A673 (cell line): Measurements from ENCODE around the gene NFKBIL1. TPM values are rescaled to one million over a fixed set of nuclear protein-coding genes. Genes with fewer than 3 reads are reported as not detected.

Experiments
- BruUV-seq: library from RNA; stranded (reverse); fragments of 400-500 nt; replicated peaks from 2 replicates; lab custom pipeline; 2021; lab: Mats Ljungman, UMichigan
- CTCF ChIA-PET: fragments of 300-600 bp; sonication (Branson Sonifier 250); formaldehyde crosslinking; loops from one replicate; lab custom pipeline; 2022; ENCODE audit warnings: antibody characterized with exemption; lab: Charles Lee
- POLR2A ChIA-PET: fragments of 300-600 bp; sonication (Branson Sonifier 250); formaldehyde crosslinking; loops from one replicate; lab custom pipeline; 2022; ENCODE audit warnings: antibody characterized with exemption; ENCODE audit not compliant: low non-redundant PET; lab: Charles Lee
- DNase-seq: peaks from one replicate; pipeline ENCODE4 v3.0.0-alpha.2; 2015; ENCODE audit warnings: low spot score
- H3K27ac ChIP-seq: fragments of 200-600 bp; sonication (generic); 2 replicates; pipeline ENCODE4 v1.5.1; 2016; ENCODE audit warnings: mixed run types, low read depth, mild to moderate bottlenecking, mixed read lengths, antibody characterized with exemption, low read length; ENCODE audit not compliant: poor library complexity, severe bottlenecking
- H3K27me3 ChIP-seq: fragments of 200-600 bp; sonication (generic); replicated peaks from 2 replicates; pipeline ENCODE4 v1.6.1; 2017; ENCODE audit warnings: mixed run types, low read depth, mild to moderate bottlenecking, mixed read lengths, antibody characterized with exemption, low read length; ENCODE audit not compliant: insufficient read depth, poor library complexity
- H3K36me3 ChIP-seq: fragments of 200-600 bp; sonication (generic); 2 replicates; pipeline ENCODE4 v1.6.1; 2016; ENCODE audit warnings: mixed run types, mild to moderate bottlenecking, mixed read lengths, antibody characterized with exemption, low read length; ENCODE audit not compliant: insufficient read depth, poor library complexity, severe bottlenecking
- H3K4me1 ChIP-seq: fragments of 200-600 bp; sonication (generic); 2 replicates; pipeline ENCODE4 v1.6.1; 2017; ENCODE audit warnings: mixed run types, mild to moderate bottlenecking, mixed read lengths, antibody characterized with exemption, low read length; ENCODE audit not compliant: insufficient read depth, poor library complexity, severe bottlenecking
- H3K4me3 ChIP-seq: fragments of 200-600 bp; sonication (generic); 2 replicates; pipeline ENCODE4 v1.5.1; 2016; ENCODE audit warnings: low read depth, mixed run types, mild to moderate bottlenecking, mixed read lengths, low read length; ENCODE audit not compliant: poor library complexity, severe bottlenecking
- H3K9me3 ChIP-seq: fragments of 200-600 bp; sonication (generic); 2 replicates; pipeline ENCODE4 v1.6.1; 2016; ENCODE audit warnings: mixed run types, low read depth, mild to moderate bottlenecking, mixed read lengths, antibody characterized with exemption, low read length; ENCODE audit not compliant: poor library complexity, severe bottlenecking
- EZH2 ChIP-seq: fragments of 200-600 bp; sonication (generic); IDR thresholded peaks from 2 replicates; pipeline ENCODE4 v1.6.1; 2017; ENCODE audit warnings: borderline replicate concordance, low read depth, mild to moderate bottlenecking, mixed read lengths, antibody characterized with exemption, low read length; ENCODE audit not compliant: poor library complexity, severe bottlenecking
- intact Hi-C: fragments of 100-400 bp; cut with micrococcal nuclease; formaldehyde crosslinking; loops from one replicate; pipeline ENCODE4 v1.10.0; 2022; ENCODE audit not compliant: unreplicated experiment
- total RNA-seq: library from RNA; stranded (reverse); gene quantifications from 2 replicates; pipeline ENCODE4 v1.2.3, GENCODE V29; 2021
- TF ChIP-seq, protein P1 (sequence below): fragments of 300-800, 200-600 bp; sonication (generic); conservative IDR thresholded peaks from 2 replicates; pipeline ENCODE4 v1.5.1; 2017; ENCODE audit warnings: low read depth, mild to moderate bottlenecking, antibody characterized with exemption, low read length, moderate library complexity, mixed read lengths

Gene NFKBIL1
- total RNA-seq, 1 experiment from 2014 or later, result 15.7 TPM

DNA sequence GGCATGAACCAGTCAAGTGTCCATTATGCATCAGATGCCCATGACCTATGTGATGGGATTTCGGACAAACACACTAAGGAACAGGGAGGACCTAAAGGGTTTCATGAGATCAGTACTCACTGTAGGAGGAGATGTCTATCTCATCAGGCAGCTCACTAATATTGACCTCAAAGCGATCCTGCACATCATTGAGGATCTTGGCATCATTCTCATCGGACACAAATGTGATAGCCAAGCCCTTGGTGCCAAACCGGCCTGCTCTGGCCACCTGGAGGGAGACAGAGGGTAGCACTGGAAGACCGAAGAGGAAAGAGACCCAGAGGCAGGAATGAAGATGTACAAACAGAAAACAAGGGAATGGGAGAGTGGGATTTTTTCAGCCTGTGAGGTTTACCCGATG is 16.7 kb upstream of the NFKBIL1 start:
- BruUV-seq, result no TSS peak
- DNase-seq, result no peak
- H3K36me3 ChIP-seq, result peaks cover 59% of the 10 kb centered on the region
- H3K27ac ChIP-seq, result no peak overlapping the region
- TF ChIP-seq EZH2, result no peak
- TF ChIP-seq, protein P1, sequence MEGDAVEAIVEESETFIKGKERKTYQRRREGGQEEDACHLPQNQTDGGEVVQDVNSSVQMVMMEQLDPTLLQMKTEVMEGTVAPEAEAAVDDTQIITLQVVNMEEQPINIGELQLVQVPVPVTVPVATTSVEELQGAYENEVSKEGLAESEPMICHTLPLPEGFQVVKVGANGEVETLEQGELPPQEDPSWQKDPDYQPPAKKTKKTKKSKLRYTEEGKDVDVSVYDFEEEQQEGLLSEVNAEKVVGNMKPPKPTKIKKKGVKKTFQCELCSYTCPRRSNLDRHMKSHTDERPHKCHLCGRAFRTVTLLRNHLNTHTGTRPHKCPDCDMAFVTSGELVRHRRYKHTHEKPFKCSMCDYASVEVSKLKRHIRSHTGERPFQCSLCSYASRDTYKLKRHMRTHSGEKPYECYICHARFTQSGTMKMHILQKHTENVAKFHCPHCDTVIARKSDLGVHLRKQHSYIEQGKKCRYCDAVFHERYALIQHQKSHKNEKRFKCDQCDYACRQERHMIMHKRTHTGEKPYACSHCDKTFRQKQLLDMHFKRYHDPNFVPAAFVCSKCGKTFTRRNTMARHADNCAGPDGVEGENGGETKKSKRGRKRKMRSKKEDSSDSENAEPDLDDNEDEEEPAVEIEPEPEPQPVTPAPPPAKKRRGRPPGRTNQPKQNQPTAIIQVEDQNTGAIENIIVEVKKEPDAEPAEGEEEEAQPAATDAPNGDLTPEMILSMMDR, result no peak
- no peaks in the 10 kb centered on the region for H3K4me1 ChIP-seq
- CTCF ChIA-PET, result no interaction called here
- no peak overlapping the region for H3K4me3 ChIP-seq
- H3K27me3 ChIP-seq, result no peaks in the 10 kb centered on the region
- H3K9me3 ChIP-seq, result no peaks in the 10 kb centered on the region
- POLR2A ChIA-PET, result no interaction called here
- intact Hi-C loops, result no loop called here

DNA sequence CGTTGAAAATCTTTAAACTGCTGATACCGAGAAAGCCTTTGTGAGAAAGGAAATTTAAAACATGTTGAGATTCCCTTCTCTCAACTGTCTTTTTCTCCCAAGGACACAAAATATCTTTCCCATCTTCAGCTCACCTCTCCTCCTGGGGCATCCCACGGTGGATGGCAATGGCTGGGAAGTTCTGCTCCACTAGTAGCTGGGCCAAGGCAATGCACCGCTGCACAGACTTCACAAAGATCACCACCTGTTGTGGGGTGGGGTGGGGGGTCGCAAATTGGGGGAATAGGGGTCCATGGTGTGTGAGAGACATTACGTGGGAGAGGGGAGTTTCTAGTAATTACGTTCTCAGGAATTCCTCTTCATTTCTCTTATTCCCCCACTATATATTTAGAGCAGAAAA is 16.2 kb upstream of the NFKBIL1 start:
- POLR2A ChIA-PET, result interaction anchor here (0.6 to 0.7 kb wide), 2 partner anchors 36 to 53 kb away, joined by 4 to 14 read pairs; no protein-coding TSS in a partner anchor
- peaks cover 64% of the 10 kb centered on the region for H3K36me3 ChIP-seq
- CTCF ChIA-PET, result no interaction called here
- TF ChIP-seq, protein P1, result no peak
- no peak for TF ChIP-seq EZH2
- H3K27me3 ChIP-seq, result no peaks in the 10 kb centered on the region
- H3K9me3 ChIP-seq, result no peaks in the 10 kb centered on the region
- H3K4me3 ChIP-seq, result no peak overlapping the region
- intact Hi-C loops, result no loop called here
- H3K27ac ChIP-seq, result no peak overlapping the region
- no peak for DNase-seq
- BruUV-seq, result no TSS peak
- no peaks in the 10 kb centered on the region for H3K4me1 ChIP-seq

DNA sequence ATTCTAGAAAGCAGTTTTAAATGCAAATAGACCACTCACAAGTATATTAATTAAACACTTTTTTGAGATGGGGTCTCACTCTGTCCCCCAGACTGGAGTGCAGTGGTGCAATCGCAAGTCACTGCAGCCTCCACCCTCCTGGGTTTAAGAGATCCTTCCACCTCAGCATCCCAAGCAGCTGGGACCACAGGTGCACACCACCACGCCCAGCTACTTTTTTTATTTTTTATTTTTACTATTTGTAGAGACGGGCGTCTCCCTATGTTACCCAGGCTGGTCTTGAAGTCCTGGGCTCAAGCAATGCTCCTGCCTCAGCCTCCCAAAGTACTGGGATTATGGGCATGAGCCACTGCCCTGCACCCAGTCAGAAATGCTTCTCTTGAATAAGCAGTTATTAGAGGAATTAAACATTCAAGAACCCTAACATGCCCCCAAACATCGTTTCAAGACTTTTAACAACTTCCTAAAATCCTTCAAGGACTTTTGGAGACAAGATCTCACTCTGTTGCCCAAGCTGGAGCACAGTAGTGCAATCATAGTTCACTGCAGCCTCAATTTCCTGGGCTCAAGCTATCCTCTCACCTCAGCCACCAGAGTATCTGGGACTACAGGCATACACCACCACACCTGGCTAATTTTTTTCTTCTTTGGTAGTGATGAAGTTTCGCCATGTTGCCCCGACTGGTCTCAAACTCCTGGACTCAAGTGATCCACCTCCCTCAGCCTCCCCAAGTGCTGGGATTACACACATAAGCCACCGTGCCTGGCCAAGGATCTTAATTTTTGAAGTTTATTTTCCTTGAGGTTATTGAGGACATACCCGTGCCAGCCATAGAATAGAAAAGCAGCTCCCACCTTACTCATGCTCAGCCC is 15.4 kb upstream of the NFKBIL1 start:
- intact Hi-C loops, result no loop called here
- Histone ChIP-seq H3K27ac (no peak overlapping the region), H3K27me3 (no peaks in the 10 kb centered on the region), H3K4me1 (no peaks in the 10 kb centered on the region), H3K4me3 (no peak overlapping the region), H3K36me3 (peaks cover 72% of the 10 kb centered on the region), H3K9me3 (no peaks in the 10 kb centered on the region)
- POLR2A ChIA-PET, result interaction anchor here (0.6 to 0.7 kb wide), 3 partner anchors 35 to 453 kb away, joined by 3 to 14 read pairs (median 4); no protein-coding TSS in a partner anchor
- TF ChIP-seq, protein P1, result no peak
- no peak for TF ChIP-seq EZH2
- BruUV-seq, result no TSS peak
- CTCF ChIA-PET, result no interaction called here
- no peak for DNase-seq
